T-helper 22 cell (primary cell): ENCODE data around the gene SRGAP3.

Experiments used
- DNase-seq: peaks from one replicate; pipeline ENCODE4 v3.0.0-alpha.2; 2020; ENCODE audit warnings: low read depth

Gene SRGAP3

DNA sequence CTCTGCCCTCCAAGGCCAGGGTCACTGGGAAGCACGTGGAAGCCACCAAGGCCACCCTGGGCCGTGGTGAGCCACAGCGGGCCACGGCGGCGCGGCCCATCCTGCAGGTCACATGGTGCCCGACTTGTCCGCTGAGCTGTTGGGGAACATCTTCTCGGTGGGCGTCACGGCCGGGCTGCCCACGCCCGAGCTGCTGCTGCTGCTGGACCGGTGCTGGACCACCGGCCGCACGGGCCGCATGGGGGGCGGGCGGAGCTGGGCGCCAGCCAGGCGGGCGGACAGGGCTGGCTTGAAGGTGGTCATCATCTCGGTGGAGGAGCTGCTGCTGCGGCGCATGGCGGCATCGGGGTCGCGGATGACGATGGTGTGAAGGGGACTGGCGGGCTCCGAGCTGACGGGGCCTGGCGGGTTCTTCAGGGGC is 264.0 kb downstream of the SRGAP3 start:
- DNase-seq, result no peak

DNA sequence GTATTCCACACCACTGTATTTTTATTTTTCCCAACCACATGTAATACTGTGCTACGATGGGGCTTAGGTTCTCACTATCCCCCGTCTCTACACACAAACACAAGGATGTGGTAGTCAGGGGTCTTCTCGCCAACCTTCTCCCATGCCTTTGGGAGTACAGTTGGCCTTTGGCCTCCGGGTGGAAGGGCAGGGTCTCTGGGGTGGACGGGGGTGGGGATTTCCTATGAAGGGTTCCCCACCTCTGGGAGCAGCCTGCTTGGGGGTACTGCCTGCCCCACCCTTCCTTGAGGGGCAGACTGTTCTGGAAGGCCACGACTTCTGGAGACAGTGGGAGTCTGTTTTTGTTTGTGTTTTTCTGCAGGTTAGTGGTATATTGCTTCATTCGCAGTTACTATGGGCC is 264.9 kb downstream of the SRGAP3 start:
- no peak for DNase-seq

DNA sequence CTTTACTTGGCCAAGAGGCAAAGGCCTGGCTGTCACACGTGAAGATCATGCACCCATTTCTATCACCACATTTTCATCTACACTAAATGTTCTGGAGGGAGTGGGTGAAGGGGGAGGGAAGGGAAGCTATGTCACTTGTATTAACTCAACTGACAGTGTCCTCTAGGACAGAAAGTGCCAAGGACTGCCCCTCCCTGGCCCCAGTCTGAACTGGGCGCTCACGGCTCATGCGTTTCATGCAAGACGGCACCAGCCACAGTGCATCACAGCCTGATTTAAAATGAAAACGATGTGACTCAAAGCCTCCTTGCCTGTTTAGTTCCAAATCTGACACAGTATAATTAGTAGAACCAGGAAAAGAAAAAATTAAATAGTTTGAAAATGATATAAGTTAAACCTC is 265.4 kb downstream of the SRGAP3 start:
- no peak for DNase-seq

DNA sequence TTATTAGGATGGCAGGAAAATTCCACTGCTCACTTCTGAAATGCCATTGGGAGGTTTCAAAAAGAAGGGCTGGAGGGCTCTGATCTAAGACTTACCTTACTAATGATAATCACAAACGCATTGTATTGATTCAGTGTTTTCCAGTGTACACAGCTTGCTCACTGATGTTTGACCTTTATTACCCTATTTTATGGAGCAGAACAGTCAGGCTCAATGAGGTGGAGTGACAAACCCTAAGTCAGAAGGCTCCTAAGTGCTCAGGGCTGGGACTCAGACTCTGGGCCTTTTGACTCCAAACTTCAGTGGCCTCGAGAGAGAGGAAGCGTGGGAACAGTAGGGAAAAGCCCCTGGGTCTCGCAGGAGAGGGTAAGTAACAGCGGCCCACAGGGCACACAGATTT is 265.9 kb downstream of the SRGAP3 start:
- DNase-seq, result no peak

DNA sequence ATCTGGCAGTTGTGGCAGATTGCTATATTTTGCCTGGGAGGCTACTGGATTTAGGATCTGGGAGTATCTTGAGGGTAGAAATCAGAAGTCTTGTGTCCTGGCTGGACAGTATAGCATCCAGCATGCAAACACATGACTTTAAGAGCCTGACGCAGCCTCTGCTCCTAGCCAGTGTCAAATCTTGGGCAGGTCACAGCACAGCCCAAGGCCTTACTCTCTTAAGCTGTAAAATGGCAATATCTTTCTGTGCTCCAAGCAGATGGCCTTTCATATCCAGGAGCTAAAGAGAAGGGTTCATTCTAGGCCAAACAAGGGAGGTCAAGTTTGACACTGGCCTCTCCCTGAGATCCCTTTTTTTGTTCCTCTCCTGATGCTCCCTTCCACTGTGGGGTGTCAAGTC is 266.4 kb downstream of the SRGAP3 start:
- DNase-seq, result no peak

DNA sequence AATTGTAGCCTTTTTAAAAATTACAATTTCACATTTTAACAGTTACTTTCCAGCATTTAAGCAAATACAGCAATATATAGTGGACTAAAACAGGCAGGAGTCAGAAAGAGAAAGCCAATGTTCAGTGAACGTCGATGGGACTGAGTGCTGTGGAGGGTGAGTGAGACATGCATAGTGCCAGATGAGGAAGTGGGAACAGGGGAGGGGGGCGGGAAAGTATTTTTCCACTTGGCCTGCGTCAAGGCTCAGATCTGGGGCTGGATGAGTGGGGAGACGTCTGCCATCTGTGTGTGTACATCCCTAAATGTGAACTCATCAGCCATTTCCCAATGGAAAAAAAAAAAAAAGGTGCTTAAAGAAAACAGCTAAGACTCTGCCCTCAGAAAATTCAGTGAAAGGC is 266.9 kb downstream of the SRGAP3 start:
- DNase-seq, result no peak

DNA sequence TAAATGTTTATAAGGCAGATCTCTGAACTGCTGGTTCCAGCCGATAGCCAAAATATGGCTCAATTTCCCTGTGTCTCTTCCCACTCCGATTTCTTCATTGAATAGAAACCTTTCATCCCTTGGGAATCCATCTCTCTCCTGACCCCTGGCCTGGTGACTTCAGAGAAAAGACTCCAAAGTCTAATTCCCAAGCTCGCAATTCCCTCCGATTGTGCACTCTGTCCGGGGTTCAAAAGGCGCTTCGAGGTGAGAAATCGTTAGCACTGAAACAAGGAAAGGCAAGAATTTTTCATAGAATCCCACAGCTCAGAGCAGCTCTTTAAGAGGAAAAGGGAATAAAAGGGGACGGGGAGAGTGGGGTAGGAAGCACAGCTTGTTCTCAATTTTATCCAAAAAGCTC is 267.7 kb downstream of the SRGAP3 start:
- DNase-seq, result no peak

DNA sequence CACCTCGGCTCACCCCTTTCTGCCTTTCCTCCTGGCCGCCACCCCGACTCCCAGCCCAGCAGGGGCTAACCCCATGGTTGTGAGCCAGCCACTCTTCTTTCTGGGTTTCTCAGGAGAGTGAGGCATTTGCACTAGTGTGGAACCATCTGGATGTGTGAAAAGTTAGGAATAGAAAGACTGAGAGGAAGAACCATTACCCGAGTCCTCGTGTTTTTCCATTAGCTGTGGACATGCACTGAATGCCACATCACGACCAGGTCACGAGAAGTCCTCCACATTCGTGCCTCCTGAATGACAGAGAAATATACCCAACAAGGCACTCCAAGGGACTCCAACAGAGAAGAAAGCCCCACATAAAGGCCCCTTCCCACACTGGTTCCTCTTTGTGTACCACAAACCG is 268.1 kb downstream of the SRGAP3 start:
- no peak for DNase-seq

DNA sequence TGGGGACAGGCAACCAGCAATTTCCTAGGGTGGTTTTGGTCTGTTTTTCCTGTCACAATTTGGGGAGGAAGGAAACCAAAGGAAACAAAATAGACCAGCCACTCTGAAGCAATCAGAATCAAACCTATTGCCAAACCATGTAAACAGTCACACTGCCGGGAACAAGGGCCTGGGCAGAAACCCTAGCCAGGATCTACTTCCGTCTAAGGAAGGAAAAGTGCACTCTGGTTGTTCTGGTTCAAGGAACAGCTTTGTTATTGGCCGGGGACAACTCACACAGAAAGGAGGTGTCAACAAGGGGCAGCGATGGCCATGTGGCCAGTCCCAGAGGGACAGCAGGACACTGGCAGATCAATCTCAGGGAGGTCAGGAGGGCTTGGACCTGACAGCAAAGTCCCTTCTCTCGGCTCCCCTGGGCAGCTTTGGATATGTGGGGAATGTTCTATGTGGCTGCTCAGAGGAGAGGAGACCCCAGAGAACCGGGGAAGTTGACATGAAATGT is 268.6 kb downstream of the SRGAP3 start:
- DNase-seq, result no peak

DNA sequence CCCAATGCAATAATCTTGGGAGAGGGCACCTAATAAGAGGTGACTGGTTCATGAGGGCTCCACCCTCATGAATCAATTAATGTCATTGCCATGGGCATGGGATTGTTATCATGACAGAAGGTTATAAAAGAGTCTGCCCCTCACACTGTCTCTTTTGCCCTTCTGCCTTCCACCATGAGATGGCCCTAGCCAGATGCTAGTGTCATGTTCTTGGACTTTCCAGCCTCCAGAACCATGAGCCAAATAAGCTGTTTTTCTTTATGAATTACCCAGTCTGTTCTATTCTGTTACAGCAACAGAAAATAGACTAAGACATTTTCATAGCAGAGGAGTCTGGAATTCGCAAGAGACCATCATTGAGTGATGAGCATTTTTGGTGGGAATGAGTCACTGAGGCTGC is 270.2 kb downstream of the SRGAP3 start:
- no peak for DNase-seq

DNA sequence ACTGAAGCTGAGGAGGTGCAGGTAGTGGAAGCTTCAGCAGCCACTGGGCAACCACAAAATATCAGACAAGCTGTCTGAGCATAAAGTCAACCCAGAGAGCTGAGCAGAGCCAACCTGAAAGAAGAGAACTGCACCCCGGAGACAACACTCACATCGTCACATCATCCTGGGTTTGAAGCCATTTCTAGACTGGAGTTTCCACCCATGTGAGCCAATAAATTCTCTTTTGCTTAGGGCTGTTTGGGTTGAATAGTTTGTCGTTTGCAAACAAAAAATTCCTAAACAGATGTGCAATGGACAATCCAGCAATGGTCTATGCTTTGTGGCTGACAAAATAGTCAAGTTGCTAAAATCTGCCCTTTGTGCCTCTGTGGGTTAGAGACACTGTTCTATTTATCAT is 270.9 kb downstream of the SRGAP3 start:
- DNase-seq, result no peak

DNA sequence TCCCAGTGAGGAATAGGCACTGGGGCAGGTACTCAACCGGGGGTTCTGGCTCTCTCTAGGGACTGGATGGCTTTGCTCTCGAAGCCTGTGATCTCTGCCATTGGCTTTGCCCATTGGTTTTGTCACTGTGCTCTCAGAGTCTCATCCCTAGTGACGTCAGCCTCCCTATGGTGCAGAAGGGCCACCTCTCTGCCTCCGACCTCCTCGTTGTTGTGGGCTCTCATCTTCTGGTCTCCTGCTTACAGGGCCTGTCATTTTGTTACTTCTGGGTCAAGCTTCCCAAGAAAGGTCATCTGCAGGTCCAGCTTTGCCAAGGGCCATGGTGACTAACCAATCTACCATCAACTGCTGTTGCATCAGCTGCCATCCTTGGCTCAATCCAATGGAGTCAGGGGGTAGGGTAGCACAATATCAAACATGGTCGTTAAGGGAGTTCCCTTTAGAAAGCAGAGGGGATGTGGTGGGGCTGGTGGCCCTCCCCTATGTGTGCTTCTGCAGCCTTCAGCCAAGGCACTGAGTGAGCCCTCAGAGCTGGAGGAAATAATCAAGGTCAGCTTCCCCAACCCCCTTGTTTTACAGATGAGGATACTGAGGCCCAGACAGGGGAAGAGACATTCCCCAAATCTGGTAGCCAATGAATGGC is 272.8 kb downstream of the SRGAP3 start:
- DNase-seq, result no peak

DNA sequence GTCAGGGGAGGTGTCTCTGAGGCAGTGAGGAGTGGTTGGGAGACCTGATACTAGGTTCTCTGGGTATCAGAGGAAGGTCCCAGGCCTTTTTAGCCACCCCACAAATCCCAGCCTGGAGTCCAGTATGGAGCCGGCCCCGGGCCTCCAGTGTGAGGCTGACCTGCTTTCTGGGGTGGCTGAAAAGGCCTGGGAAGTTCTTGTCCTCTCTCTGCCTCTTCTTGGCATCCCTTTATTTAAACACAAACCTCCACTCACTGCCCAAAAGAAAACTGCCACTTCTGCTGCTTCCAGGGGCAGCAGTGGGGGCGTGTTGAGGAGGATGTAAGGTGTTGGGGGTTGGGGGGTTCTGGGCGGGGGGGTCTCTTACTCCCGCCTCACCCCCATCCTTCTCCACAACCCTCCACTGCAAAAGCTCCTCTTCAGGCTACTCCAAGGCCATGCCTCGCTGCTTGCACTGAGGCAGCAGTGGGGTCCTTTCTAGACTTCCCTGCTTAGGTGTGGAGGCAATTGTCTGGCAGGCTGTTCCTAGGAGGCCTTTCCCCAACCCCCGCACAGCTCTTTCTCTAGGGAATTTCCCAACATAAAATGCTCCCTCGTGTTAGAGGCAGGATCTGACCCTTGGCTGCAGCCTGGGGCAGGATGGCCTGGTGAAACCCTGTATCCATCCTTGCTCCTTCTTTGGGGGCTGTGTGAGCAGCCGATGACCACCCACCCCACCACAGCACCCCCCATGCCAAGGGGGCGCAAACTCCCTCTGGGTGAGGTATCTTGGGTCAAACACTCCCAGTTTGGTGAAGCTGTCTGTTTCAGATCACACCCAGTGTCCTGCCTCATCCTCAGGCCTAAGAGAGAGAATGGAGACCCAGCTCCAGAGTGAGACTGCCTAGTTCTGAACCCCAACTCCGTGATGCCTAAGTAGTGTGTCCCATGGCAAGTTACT is 274.1 kb downstream of the SRGAP3 start:
- DNase-seq, result no peak

DNA sequence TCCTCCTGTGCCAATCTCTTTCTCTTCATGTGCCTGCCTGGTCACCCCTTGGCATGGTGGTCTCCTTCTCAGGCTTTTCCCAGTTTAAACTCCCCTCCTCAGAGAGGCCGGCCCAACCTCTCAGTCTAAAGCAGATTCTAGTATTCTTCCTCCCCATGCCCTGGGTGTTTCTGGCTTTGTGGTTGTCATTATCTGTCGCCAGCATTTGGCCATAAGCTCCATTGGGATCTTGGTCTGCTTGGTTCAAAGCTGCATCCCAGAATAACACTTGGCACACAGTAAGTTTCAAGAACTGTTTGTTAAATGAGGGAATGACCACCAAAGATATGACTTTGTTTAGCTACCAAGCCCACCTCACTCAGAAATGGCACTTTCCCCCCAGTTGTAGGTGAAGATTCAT is 275.0 kb downstream of the SRGAP3 start:
- no peak for DNase-seq

DNA sequence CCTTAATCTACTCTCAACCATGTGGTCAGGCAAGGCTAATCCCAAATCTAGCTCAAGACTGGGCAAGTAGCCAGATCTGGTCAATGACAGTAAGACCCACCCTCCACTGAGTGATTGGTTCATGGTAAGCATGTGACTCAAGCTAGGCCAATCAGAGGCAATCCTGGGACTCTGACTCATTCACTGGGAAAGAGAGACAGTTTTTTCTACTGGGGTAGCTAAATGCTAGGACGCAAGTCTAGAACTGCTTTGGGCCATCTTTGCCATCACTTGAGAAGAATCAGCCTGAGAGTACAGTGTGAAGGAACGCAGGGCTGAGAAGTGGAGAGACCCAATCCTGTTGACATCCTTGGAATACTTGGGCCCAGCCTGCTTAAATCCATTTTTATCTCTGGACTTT is 276.8 kb downstream of the SRGAP3 start:
- no peak for DNase-seq

DNA sequence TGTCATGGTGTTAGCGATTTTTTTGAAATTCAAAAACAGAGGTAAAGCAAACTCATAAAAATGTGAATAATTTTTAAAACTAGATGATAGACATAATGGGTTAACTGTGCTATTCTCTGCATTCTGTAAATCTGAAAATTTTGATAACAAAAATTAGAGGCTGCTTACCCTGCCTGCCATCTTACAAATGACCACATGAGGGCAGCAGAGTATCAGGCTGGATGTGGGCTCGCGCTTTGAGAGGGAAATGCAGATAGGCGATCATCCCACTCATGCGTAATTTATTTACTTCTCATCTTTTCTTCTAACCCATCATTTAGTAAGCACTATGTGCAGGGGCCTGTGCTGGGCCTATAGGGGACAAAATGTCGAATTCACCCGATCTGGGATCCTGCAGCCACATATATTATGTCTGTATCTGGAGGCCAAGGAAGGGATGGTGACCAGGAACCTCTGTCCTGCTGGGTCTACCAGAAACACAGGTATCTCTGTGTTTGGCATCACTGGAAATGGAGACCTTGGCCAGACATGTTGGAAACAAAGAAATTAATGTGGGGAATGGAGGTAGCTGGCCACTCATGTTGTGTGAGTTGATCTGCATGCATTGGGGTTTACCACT is 278.4 kb downstream of the SRGAP3 start:
- DNase-seq, result peak; percentile 40

DNA sequence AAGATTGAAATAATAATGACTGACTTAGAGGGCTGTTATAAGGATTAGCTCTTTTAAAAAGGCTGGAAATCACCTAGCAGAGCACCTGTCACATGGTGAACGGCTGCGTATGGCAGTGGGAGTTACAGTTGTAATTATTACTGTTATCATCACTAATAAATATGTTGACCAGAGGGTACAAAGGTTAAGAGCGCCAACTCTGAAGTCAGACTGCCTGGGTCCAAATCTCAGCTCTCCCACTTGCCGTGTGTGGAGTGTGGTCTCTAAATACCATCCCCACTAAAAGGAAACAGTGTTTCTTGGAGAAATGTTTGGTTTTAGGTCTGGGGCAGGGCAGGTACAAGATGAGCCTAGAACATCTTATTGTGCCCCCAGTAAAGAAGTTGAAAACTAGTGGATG is 280.2 kb downstream of the SRGAP3 start:
- no peak for DNase-seq

DNA sequence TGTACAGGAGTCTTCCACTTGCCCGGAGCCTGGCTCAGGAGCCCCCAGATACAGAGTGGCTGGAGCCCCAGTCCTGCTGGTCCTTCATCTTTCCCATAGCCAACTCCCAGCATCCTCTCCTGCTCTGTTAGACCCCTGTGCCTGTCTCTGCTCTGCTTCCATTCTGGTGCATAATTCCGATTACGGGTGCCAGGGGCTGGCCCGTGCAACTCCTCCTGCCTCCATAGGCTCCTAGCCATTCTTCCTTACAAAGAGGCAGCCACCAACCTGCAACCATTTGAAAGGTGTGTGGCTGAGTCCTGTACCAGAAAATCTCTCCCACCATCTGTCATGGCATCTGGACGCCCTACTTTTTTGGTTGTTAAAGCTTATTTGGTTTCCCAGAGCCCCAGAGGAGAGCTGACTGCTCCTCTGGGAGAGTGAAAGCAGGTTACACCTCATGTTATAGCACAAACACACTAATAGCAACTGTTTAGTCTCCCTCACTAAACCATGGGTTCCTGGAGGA is 281.0 kb downstream of the SRGAP3 start:
- DNase-seq, result no peak

DNA sequence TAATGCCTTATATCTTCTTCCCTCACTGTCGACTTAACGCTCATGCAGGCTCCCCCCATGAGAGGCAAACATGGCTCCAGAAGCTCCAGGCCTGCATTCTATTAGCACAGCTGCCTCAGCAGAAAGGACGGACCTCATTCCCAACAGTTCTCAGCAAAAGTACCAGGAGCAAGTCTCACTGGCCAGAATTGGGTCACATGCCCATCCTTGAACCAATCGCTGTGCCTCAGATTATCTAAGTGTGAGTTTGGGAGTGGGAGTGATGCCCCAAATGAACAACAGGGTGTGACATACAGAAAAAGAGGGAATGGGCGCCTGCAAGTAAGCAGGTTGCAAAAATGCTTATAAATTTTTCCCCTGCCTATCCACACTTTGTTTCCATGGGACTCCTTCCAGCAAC is 281.9 kb downstream of the SRGAP3 start:
- DNase-seq, result no peak

DNA sequence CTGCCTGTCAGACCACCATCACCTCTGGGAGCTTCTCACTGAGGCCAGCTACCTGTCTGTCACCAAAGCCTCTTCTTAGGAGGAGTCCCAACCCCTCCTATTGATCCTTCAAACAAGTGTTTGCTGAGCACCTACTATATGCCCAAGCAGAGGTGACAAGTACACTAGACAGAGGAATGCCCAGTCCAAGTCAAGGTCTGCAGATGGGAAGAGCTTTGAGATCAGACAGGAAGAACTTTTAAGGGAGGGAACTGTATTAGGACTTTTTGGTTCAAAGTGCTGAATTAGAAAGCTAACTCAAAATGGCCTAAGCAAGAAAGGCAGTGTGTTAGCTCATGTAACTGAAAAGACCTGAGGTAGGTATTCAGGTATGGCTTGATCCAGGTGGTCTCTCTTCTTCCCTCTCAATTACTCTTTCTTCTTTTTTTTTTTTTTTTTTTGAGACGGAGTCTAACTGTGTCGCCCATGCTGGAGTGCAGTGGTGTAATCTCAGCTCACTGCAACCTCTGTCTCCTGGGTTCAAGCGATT is 282.6 kb downstream of the SRGAP3 start:
- DNase-seq, result no peak

DNA sequence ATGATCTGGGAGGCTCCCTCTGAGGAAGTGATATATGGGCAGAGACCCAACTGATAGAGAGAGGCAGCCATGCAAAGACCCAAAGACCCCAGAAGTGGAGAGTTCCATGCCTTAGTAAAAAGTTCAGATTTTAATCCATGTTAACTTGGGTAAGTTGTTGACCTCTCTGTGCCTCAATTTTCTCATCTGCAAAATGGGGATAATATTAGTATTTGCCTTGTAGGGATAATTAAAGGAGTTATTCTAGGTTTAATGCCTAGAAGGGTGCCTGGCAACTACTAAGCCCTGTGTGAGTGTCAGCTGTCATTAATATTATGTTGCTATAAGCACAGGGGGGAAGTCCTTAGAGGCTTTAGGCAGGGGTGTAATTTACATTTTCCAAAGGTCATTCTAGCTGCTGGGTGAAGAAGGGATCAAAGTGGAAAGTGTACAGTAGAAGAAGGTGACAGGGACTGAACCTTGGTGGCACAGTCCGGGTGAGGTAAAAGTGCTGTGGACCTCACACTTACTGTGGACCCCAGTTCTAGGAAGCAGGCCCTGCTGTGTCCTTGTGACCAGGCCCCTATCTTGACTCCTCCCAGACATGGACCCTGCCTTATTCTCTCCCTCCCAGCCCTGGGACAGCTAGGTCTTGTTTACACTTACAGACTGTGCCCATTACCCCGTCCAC is 283.2 kb downstream of the SRGAP3 start:
- DNase-seq, result no peak
